Measurements from ENCODE around the gene KXD1.
"Not testable (repeated sequence)": the region's sequence is repeated elsewhere in the genome, so short reads cannot be mapped to it uniquely, and the experiment has no call there.

KXD1 gene

DNA sequence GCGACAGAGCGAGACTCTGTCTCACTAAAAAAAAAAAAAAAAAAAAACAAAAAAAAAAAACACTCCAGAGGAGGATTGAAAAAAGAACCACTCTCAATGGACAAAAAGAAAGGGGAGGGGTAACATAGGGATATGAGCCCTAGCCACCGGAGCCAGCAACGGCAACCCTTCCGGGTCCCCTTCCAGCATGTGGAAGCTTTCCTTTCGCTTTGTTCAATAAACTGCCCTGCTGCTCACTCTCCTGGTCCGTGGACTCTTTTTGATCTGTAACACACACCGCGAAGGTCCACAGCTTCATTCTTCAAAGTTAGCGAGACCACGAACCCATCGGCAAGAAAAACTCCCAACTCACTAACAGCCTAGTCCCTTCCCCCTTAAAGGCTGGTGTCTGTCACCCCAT is 29.9 kb downstream of the KXD1 start:
- DNase-seq: no peak

- DNase-seq: no peak
Measured at GRCh38 chr19:18587962-18588610, 30.4 kb downstream of the KXD1 start.

GRCh38 chr19:18588611-18589379 is 31.1 kb downstream of the KXD1 start, which contains the start of gene REX1BD:
Gene REX1BD (plus strand): TSS chr19:18588798. CDS start chr19:18588802, 4 bp downstream.
- DNase-seq: peak; percentile 36

GRCh38 chr19:18589380-18590272 is 32.0 kb downstream of the KXD1 start:
- peak; percentile 91 for DNase-seq

GRCh38 chr19:18590273-18591272 is 32.9 kb downstream of the KXD1 start:
- peak; percentile 80 for DNase-seq

DNA sequence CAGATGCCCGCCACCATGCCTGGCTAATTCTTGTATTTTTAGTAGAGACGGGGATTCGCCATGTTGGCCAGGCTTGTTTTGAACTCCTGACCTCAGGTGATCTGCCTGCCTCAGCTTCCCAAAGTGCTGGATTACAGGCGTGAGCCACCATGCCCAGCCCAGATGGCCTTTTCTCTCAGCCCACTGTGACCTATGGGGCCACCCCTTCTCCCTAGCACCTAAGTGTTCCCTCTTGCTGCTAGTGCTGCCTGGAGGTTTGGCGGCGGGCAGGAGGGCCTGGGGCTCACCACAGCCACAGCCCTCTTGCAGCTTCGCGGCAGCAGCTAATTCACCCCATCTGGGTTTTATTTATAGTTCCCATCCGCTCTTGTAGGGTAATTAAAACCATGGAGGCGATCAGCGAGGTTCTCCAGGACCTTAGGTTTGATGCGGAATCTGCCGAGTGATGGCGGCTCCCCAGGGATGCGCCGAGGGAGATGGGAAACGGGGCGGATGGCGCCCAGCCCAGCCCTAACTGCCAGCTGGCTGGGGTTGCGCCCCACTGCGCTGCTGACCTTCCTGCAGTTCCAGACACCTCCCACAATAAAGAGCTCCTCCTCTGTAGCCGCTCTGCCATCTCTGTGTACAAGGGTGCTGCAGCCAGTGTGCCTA is 34.2 kb downstream of the KXD1 start:
- no peak for DNase-seq

DNA sequence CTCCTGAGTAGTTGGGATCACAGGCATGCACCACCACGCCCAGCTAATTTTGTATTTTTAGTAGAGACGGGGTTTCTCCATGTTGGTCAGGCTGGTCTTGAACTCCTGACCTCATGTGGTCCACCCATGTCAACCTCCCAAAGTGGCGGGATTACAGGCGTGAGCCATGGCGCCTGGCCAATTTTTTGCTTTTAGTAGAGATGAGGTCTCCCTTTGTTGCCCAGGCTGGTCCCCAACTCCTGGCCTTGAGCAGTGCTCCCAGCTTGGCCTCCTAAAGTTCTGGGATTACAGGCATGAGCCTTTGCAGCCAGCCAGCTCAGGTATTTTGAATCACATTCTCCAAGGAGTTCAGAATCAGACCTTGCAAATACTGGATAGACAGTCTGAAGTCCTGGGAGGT is 35.1 kb downstream of the KXD1 start:
- not testable (repeated sequence) for DNase-seq

DNA sequence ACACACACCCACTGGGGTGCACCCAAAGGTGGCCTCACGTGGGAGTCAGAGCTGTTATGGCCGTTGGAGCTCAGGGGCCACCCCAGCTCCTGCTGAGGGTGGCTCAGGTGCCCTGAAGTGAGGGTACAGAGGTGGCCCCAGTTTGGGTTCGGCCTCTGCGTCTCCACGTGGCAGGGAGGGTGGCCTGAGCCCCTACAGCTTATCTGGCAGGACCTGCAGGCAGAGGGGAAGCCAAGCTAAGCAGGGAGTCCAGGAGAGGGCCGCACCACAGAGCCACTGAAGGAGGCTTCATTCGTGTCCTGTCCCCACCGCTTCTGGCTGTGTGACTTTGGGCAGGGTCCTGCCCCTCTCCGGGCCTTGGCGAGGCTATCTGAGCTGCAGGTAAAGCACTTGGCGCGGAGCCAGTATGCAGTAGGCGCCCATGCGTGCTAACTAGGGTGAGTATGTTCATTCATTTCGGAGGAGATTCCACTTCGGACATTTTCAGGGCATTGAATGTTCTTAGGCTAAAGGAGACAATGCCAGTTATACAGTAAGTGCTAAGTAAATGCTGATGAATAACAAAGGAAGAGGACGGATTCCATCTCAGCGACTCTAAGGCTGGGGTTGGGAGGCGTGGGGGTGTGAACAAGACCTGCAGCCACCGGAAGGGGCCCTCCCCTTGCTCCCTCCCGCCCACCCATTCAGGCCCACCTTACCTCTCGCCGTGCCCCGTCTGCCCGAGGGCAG is 35.9 kb downstream of the KXD1 start:
- DNase-seq: no peak

DNA sequence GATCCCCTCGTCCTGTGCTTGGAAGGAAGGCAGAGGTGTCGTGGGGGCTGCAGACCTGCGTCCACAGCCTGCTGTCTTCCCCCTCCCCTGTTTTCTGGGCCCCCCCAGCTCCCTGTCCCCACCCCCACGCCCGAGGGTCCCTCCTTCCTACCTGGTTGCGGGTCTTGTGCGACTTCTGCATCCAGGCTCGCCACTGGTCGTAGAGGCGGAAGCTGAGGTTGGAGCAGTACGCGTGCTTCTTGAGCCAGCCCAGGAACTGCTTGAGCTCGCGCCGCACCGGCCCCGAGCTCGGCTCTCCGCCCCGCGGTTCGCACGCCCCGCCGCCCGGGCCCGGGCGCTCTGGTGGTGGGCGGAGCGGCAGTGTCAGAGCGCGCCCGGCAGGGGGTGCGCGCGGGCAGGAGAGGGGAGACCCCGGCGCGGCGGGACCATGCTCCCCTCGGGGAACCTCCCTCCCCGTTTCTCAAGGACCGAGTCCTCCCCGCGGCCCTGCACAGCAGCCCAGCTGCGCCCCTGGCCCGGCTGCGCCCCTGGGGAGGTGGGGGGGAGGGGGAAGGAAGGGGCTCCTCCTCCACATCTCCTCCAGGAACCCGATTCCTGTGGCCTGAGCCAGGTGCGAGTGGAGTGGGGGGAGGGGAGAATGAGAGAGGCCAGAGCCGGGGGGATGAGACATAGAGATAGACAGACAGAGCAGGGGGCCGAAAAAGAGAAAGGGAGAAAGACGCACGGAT is 36.6 kb downstream of the KXD1 start:
- no peak for DNase-seq

GRCh38 chr19:18594824-18595373 is 37.2 kb downstream of the KXD1 start:
- DNase-seq: no peak

GRCh38 chr19:18595475-18595874 is 37.8 kb downstream of the KXD1 start:
- no peak for DNase-seq

DNA sequence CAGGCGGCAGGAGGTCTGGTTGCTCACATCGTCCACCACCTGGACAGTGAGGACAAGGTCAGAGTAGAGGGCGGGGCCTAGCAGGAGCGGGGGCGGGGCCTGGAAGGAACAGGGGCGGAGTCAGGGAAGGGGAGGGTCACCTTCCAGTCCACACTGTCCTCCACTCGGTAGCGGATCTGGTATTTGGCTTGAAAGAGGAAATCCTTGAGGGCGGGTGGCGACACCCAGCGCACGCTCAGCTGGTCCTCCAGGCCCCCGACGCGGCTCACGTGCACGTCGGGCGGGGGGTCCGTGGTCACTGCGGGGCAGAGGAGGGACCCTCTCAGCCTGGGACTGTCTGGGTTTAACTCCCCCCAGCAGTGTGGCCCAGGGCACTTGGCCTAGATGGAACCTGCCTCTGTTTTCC is 39.1 kb downstream of the KXD1 start:
- DNase-seq: no peak

DNA sequence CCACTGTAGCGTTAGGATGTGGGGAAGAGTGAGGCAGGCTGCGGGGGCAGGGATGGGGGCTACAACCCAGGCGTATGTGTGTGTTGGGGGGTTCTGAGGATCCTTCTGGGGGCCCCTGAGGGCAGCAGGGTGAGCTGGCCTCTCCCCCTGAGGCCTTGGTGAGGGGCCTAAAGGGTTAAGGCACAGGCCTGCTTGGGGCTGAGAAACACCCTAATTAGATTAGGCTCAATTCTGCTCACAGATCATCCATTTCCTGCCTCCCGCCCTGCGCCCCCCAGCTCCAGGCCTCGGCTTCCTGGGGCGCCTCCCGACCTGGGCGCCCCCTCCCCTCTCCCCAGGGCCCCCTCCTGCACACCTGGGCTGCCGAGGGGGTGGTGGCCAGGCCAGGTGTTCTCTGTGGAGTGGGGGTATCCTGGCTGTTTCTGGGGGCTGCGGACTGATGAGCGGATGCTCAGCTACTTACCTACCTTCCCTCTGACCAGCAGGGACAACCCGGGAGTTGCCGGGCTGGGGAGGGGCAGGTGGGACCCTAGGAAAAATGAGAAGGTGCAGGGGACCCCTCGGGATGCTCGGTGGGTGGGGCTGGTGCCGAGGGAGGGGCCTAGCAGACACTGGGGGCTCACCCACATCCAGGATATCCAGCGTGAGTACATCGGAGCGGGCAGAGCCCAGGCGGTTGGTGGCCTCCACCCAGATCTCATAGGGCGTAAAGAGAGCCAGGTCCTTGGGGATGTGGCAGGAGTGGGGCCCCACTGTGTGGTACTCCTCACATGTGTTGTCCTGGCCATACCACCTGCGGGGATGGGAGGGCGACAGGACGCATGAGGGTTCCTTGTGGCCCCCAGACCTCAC is 40.4 kb downstream of the KXD1 start:
- no peak for DNase-seq

DNA sequence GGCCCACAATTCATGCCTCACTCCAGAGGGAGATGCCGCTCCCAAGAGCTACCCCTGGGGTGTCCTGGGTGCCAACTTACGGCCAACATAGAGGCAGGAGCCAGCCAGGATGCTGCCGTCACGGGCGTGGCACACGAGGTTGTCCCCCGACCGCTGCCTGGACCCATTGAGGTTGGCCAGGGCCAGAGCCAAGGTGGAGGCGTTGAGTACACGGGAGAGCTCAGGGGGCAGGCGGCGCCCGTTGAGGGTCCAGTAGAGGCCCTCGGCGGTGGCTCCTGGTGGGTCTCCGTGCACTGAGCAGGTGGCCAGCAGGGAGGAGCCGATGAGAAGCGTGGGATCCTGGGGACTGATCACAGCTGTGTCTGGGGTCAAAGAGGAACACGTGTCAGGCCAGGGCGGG is 41.8 kb downstream of the KXD1 start:
- no peak for DNase-seq

DNA sequence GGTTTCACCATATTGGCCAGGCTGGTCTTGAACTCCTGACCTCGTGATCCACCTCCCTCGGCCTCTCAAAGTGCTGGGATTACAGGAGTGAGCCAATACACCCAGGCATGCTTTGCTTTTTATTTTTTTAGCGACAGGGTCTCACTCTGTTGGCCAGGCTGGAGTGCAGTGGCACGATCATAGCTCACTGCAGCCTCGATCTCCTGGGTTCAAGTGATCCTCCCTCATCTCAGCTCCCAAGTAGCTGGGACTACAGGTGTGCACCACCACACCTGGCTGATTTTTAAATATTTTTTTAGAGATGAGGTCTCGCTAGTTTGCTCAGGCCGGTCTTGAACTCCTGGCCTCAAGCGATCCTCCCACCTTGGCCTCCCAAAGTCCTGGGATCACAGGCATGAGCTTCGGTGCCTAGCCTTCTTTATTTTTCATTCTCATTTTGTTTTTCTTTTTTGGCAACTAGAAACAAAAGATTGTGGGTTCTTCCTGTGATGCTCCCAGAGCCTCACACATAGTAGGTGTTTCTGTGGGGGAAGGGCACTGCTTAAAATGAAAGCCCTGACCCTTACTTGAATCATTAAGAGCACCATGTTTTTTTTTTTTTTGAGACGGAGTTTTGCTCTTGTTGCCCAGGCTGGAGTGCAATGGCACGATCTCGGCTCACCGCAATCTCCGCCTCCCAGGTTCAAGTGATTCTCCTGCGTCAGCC is 43.2 kb downstream of the KXD1 start:
- not testable (repeated sequence) for DNase-seq

DNA sequence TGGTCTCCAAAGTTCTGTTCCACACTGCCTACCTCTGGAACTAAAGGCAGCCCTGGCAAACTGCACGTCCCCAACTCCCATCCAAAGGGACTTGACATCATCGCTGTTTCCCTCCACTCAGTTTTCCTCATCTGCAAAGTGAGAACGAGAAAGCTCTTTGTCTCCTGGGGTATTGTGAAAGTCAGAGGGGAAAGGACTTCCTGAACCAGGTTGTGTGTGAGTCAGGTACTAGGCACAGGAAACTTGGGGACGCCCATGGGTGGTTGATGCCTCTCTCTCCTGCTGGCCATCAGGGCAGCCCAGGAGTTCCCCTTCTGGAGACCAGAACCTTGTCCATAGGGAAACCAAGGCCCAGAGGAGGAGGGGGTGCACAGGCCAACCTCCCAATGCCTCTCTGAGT is 44.2 kb downstream of the KXD1 start:
- DNase-seq: no peak

- no peak for DNase-seq
Measured at GRCh38 chr19:18603255-18603957, 45.7 kb downstream of the KXD1 start.

All from NCI-H1048 (cell line).